Cardiac muscle cell (in vitro differentiated cells and primary cell): ENCODE data around the gene BAZ2A. TPM values are rescaled to one million over a fixed set of nuclear protein-coding genes. Genes with fewer than 3 reads are reported as not detected.

ENCODE experiments used
- DNase-seq, 2 donors: peaks; one replicate each; pipeline versions ENCODE4 v3.0.0 to v3.0.0-alpha.2; 2010 to 2017; ENCODE audit warnings: low read depth in 1 of 2, low spot score in 1 of 2
- H3K27ac ChIP-seq: fragments of 200-600 bp; sonication (generic); 2 replicates; pipeline ENCODE4 v1.5.1; 2016
- H3K27me3 ChIP-seq: fragments of 200-600 bp; sonication (generic); 2 replicates; pipeline ENCODE4 v1.6.0; 2016; ENCODE audit warnings: control low read depth
- H3K36me3 ChIP-seq: fragments of 200-600 bp; sonication (generic); 2 replicates; pipeline ENCODE4 v1.5.1; 2016; ENCODE audit warnings: control low read depth
- H3K4me1 ChIP-seq: fragments of 200-600 bp; sonication (generic); 2 replicates; pipeline ENCODE4 v1.8.1; 2017; ENCODE audit warnings: low read depth, mild to moderate bottlenecking, mixed run types
- H3K4me3 ChIP-seq: fragments of 200-600 bp; sonication (generic); 2 replicates; pipeline ENCODE4 v1.5.1; 2016; ENCODE audit warnings: mild to moderate bottlenecking
- H3K9me3 ChIP-seq: fragments of 200-600 bp; sonication (generic); 2 replicates; pipeline ENCODE4 v1.5.1; 2017; ENCODE audit warnings: low read depth, mild to moderate bottlenecking, control low read depth
- CTCF ChIP-seq: IDR thresholded peaks from 2 replicates; pipeline ENCODE4 v1.5.1; 2012; ENCODE audit warnings: low read depth, mild to moderate bottlenecking, low read length
- polyA plus RNA-seq: library from polyadenylated mRNA; unstranded; fragments of >200 nt; fragmentation: Nextera tagmentation; extraction: Ambion mirVana; gene quantifications from 2 replicates; pipeline ENCODE4 v1.2.1, GENCODE V29; 2016
- total RNA-seq: library from RNA; depleted of rRNA; stranded (reverse); fragments of >200 nt; gene quantifications from 2 replicates; pipeline ENCODE4 v1.2.3, GENCODE V29; 2016

Gene BAZ2A
- total and polyA plus RNA-seq, 2 experiments from 2014 or later = 65.0 to 153 TPM

GRCh38 chr12:56616925-56617324, 13.2 kb downstream of the BAZ2A start:
- DNase-seq = peak in 1 of 2 donors; percentile 76
- H3K27ac ChIP-seq = peak overlapping the region; percentile 85
- no peaks in the 10 kb centered on the region for H3K27me3 ChIP-seq
- peaks cover 43% of the 10 kb centered on the region for H3K36me3 ChIP-seq
- peak overlapping the region; percentile 6 for H3K4me3 ChIP-seq
- no peaks in the 10 kb centered on the region for H3K9me3 ChIP-seq
- peaks cover 37% of the 10 kb centered on the region for H3K4me1 ChIP-seq
- no peak for TF ChIP-seq CTCF

GRCh38 chr12:56616244-56616643, 13.9 kb downstream of the BAZ2A start:
- Histone ChIP-seq H3K4me1 (peaks cover 37% of the 10 kb centered on the region), H3K4me3 (peak overlapping the region; percentile 6), H3K9me3 (no peaks in the 10 kb centered on the region), H3K27ac (peak overlapping the region; percentile 85), H3K36me3 (peaks cover 50% of the 10 kb centered on the region), H3K27me3 (no peaks in the 10 kb centered on the region)
- TF ChIP-seq CTCF = no peak
- peak in 1 of 2 donors; percentile 48 for DNase-seq

- no peaks in the 10 kb centered on the region for H3K27me3 ChIP-seq
- H3K9me3 ChIP-seq = no peaks in the 10 kb centered on the region
- no peak for TF ChIP-seq CTCF
- no peak overlapping the region for H3K4me3 ChIP-seq
- H3K27ac ChIP-seq = peak overlapping the region; percentile 85
- peaks cover 63% of the 10 kb centered on the region for H3K36me3 ChIP-seq
- H3K4me1 ChIP-seq = peaks cover 37% of the 10 kb centered on the region
- no peak for DNase-seq
Observed at GRCh38 chr12:56614627-56615026, 15.5 kb downstream of the BAZ2A start.

- Histone ChIP-seq H3K4me1 (no peaks in the 10 kb centered on the region), H3K27ac (no peak overlapping the region), H3K27me3 (no peaks in the 10 kb centered on the region), H3K9me3 (no peaks in the 10 kb centered on the region), H3K4me3 (no peak overlapping the region), H3K36me3 (peaks cover 89% of the 10 kb centered on the region)
- TF ChIP-seq CTCF = no peak
- DNase-seq = no peak
Observed at GRCh38 chr12:56604355-56604754, 25.8 kb downstream of the BAZ2A start.

- peak in 1 of 2 donors; percentile 30 for DNase-seq
- H3K27me3 ChIP-seq = no peaks in the 10 kb centered on the region
- H3K4me3 ChIP-seq = no peak overlapping the region
- peak overlapping the region; percentile 42 for H3K27ac ChIP-seq
- peaks cover 93% of the 10 kb centered on the region for H3K36me3 ChIP-seq
- no peak for TF ChIP-seq CTCF
- no peaks in the 10 kb centered on the region for H3K9me3 ChIP-seq
- no peaks in the 10 kb centered on the region for H3K4me1 ChIP-seq
Observed at GRCh38 chr12:56602239-56602638, 27.9 kb downstream of the BAZ2A start.

GRCh38 chr12:56601503-56601902, 28.6 kb downstream of the BAZ2A start:
- H3K4me1 ChIP-seq = peaks cover 5% of the 10 kb centered on the region
- DNase-seq = peak in 1 of 2 donors; percentile 35
- H3K27me3 ChIP-seq = no peaks in the 10 kb centered on the region
- H3K36me3 ChIP-seq = peaks cover 86% of the 10 kb centered on the region
- H3K27ac ChIP-seq = peak overlapping the region; percentile 42
- no peak for TF ChIP-seq CTCF
- no peak overlapping the region for H3K4me3 ChIP-seq
- H3K9me3 ChIP-seq = no peaks in the 10 kb centered on the region
